C4-2B (cell line): ENCODE measurements around the gene HOGA1.

Experiments used
- ZFX ChIP-seq: fragments of 450-650 bp; IDR thresholded peaks from 2 replicates; pipeline ENCODE4 v1.6.1; 2017
- TF ChIP-seq, protein P1 (sequence below): fragments of 450-650 bp; conservative IDR thresholded peaks from 2 replicates; pipeline ENCODE4 v1.5.1; 2017; ENCODE audit warnings: mild to moderate bottlenecking

- TF ChIP-seq, protein P1, sequence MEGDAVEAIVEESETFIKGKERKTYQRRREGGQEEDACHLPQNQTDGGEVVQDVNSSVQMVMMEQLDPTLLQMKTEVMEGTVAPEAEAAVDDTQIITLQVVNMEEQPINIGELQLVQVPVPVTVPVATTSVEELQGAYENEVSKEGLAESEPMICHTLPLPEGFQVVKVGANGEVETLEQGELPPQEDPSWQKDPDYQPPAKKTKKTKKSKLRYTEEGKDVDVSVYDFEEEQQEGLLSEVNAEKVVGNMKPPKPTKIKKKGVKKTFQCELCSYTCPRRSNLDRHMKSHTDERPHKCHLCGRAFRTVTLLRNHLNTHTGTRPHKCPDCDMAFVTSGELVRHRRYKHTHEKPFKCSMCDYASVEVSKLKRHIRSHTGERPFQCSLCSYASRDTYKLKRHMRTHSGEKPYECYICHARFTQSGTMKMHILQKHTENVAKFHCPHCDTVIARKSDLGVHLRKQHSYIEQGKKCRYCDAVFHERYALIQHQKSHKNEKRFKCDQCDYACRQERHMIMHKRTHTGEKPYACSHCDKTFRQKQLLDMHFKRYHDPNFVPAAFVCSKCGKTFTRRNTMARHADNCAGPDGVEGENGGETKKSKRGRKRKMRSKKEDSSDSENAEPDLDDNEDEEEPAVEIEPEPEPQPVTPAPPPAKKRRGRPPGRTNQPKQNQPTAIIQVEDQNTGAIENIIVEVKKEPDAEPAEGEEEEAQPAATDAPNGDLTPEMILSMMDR: no peak
- TF ChIP-seq ZFX: no peak
Measured at GRCh38 chr10:97539523-97540200, 44.5 kb upstream of the HOGA1 start.
